ENCODE measurements around the gene INKA2.
A peak's percentile ranks its signal among the peaks of the same experiment; 100 is the strongest.

The INKA2 gene

GRCh38 chr1:111738436-111739193, 580 bp downstream of the INKA2 start:
- peak; percentile 58 for ATAC-seq
- TF ChIP-seq, protein P1, sequence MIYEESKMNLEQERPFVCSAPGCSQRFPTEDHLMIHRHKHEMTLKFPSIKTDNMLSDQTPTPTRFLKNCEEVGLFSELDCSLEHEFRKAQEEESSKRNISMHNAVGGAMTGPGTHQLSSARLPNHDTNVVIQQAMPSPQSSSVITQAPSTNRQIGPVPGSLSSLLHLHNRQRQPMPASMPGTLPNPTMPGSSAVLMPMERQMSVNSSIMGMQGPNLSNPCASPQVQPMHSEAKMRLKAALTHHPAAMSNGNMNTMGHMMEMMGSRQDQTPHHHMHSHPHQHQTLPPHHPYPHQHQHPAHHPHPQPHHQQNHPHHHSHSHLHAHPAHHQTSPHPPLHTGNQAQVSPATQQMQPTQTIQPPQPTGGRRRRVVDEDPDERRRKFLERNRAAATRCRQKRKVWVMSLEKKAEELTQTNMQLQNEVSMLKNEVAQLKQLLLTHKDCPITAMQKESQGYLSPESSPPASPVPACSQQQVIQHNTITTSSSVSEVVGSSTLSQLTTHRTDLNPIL (CRISPR knock-in tag; IDR thresholded peaks at IDR 0.05; ENCODE audit: low read depth) = no peak
- no peak for TF ChIP-seq ZFP30 (CRISPR knock-in tag; IDR thresholded peaks at IDR 0.05)
- 0 out of 2 replicates have a peak, but pooled peaks have one; percentile 11 for TF ChIP-seq ZFP3 (CRISPR knock-in tag; IDR thresholded peaks at IDR 0.05)

- no peak for ATAC-seq
- no peak for TF ChIP-seq ZNF565 (CRISPR knock-in tag; conservative IDR thresholded peaks at IDR 0.05; ENCODE audit: low read depth)
- TF ChIP-seq RARB (CRISPR knock-in tag; IDR thresholded peaks at IDR 0.05) = no peak
- TF ChIP-seq ARNTL (CRISPR knock-in tag; IDR thresholded peaks at IDR 0.05; ENCODE audit: borderline replicate concordance, low read depth) = no peak
- no peak for TF ChIP-seq TCF4 (CRISPR knock-in tag; IDR thresholded peaks at IDR 0.05; ENCODE audit: borderline replicate concordance)
- TF ChIP-seq, protein P1 (CRISPR knock-in tag; IDR thresholded peaks at IDR 0.05; ENCODE audit: low read depth) = no peak
- no peak for TF ChIP-seq BACH2 (CRISPR knock-in tag; IDR thresholded peaks at IDR 0.05; ENCODE audit: borderline replicate concordance)
- no peak for TF ChIP-seq GLIS3 (CRISPR knock-in tag; IDR thresholded peaks at IDR 0.05)
- no peak for TF ChIP-seq ZFP3 (CRISPR knock-in tag; IDR thresholded peaks at IDR 0.05)
- TF ChIP-seq ESRRG (CRISPR knock-in tag; IDR thresholded peaks at IDR 0.05) = no peak
Observed at GRCh38 chr1:111738133-111738435, 1.1 kb downstream of the INKA2 start.

- no peak for TF ChIP-seq ZC3H10 (CRISPR knock-in tag; IDR thresholded peaks at IDR 0.05)
- TF ChIP-seq CSDC2 (CRISPR knock-in tag; IDR thresholded peaks at IDR 0.05) = no peak
- TF ChIP-seq ZFP30 (CRISPR knock-in tag; IDR thresholded peaks at IDR 0.05) = no peak
- no peak for TF ChIP-seq TCF4 (CRISPR knock-in tag; IDR thresholded peaks at IDR 0.05; ENCODE audit: borderline replicate concordance)
- no peak for TF ChIP-seq PATZ1 (CRISPR knock-in tag; IDR thresholded peaks at IDR 0.05; ENCODE audit: borderline replicate concordance)
- no peak for TF ChIP-seq ZNF565 (CRISPR knock-in tag; conservative IDR thresholded peaks at IDR 0.05; ENCODE audit: low read depth)
- no peak for TF ChIP-seq ESRRG (CRISPR knock-in tag; IDR thresholded peaks at IDR 0.05)
- TF ChIP-seq TSHZ2 (CRISPR knock-in tag; IDR thresholded peaks at IDR 0.05) = no peak
- no peak for TF ChIP-seq ZNF8 (CRISPR knock-in tag; IDR thresholded peaks at IDR 0.05)
- no peak for TF ChIP-seq OSR1 (CRISPR knock-in tag; IDR thresholded peaks at IDR 0.05)
- no peak for ATAC-seq
Observed at GRCh38 chr1:111737216-111738132, 1.7 kb downstream of the INKA2 start.

DNA sequence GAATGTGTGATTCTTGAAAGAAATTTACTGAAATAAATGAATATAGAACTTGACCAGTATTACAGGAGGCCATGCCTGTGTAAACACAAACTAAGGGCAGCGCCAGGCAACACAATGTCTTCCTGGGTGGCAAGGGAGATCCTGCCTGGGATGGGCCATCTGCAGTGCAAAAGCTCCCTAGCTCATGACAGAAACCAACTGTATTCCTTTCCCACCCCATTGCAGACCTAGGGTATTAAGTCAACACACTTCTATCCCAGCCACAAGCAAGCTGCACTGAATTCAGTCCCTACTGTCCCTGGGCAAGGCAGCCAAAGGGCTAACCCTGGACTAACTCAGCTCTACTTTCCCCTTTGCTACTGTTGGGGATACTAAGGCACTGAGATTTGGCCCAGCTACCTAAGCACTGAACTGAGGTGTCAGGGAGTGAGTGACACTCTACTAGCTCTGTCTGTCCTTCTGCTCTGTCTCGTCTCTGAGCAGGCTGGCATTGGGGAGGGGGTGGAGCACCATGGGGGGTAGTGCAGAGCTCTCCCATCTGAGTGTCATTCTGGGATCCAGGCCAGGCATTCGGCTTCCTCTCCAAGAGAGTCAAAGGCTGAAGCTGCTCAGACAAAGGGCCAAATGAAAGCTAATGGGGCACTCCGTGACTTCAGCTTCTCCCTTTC, 2.5 kb downstream of the INKA2 start:
- TF ChIP-seq ESRRG (CRISPR knock-in tag; IDR thresholded peaks at IDR 0.05) = no peak
- no peak for TF ChIP-seq PATZ1 (CRISPR knock-in tag; IDR thresholded peaks at IDR 0.05; ENCODE audit: borderline replicate concordance)
- no peak for TF ChIP-seq ZFP3 (CRISPR knock-in tag; IDR thresholded peaks at IDR 0.05)
- TF ChIP-seq, protein P1 (CRISPR knock-in tag; IDR thresholded peaks at IDR 0.05; ENCODE audit: low read depth) = no peak
- ATAC-seq = no peak
